Measurements from ENCODE around the gene MSI2. TPM values are rescaled to one million over a fixed set of nuclear protein-coding genes. Genes with fewer than 3 reads are reported as not detected.
A peak's percentile ranks its signal among the peaks of the same experiment; 100 is the strongest.

Gene MSI2
- total RNA-seq, 1 donor = 23.2 TPM

DNA sequence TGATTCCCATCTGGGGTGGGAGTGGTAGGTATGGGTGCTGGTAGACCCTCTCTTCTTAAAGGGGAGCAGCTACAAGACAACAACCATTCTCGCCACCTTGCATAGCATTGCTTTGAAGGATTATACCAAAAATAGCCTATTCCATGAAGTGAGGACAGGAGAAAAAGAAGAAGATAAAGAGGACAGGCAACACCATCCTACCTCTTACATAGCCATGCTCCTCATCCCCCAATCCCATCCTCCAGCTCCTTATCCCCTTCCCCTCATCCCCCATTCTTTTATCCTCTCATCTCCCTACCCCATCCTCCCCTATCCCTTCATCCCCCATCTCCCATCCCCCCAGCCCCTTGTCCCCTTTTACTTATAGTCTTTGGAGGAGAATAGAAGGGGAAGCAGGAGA is 459.7 kb downstream of the MSI2 start:
- Histone ChIP-seq H4K20me1 (ENCODE audit: insufficient read depth, low read length) (no peaks in the 10 kb centered on the region), H3K79me2 (ENCODE audit: insufficient read depth, low read length) (no peaks in the 10 kb centered on the region), H3K27ac (ENCODE audit: low read depth, low read length) (no peak overlapping the region), H3K9me3 (ENCODE audit: low read depth, low read length) (no peaks in the 10 kb centered on the region), H2AFZ (ENCODE audit: low read length) (no peak overlapping the region), H3K4me1 (ENCODE audit: insufficient read depth, low read length) (no peaks in the 10 kb centered on the region), H3K4me3 (ENCODE audit: insufficient read depth, low read length) (no peak overlapping the region), H3K4me2 (ENCODE audit: insufficient read depth, low read length) (no peak overlapping the region), H3K36me3 (ENCODE audit: insufficient read depth, low read length) (no peaks in the 10 kb centered on the region), H3K27me3 (ENCODE audit: insufficient read depth, low read length) (peaks cover 15% of the 10 kb centered on the region)
- no peak for DNase-seq (ENCODE audit: insufficient read length, low spot score, missing footprints)
- TF ChIP-seq CTCF (IDR thresholded peaks at IDR 0.05; ENCODE audit: extremely low read depth, low read depth, low read length) = no peak

GRCh38 chr17:57718878-57719277 is 462.6 kb downstream of the MSI2 start:
- peak; percentile 79 for DNase-seq (ENCODE audit: insufficient read length, low spot score, missing footprints)
- no peak overlapping the region for H2AFZ ChIP-seq (ENCODE audit: low read length)
- H3K4me2 ChIP-seq (ENCODE audit: insufficient read depth, low read length) = no peak overlapping the region
- no peak overlapping the region for H3K27ac ChIP-seq (ENCODE audit: low read depth, low read length)
- TF ChIP-seq CTCF (IDR thresholded peaks at IDR 0.05; ENCODE audit: extremely low read depth, low read depth, low read length) = no peak
- no peaks in the 10 kb centered on the region for H3K36me3 ChIP-seq (ENCODE audit: insufficient read depth, low read length)
- H3K9me3 ChIP-seq (ENCODE audit: low read depth, low read length) = no peaks in the 10 kb centered on the region
- H3K4me3 ChIP-seq (ENCODE audit: insufficient read depth, low read length) = no peak overlapping the region
- H3K79me2 ChIP-seq (ENCODE audit: insufficient read depth, low read length) = no peaks in the 10 kb centered on the region
- no peaks in the 10 kb centered on the region for H4K20me1 ChIP-seq (ENCODE audit: insufficient read depth, low read length)
- peaks cover 8% of the 10 kb centered on the region for H3K27me3 ChIP-seq (ENCODE audit: insufficient read depth, low read length)
- no peaks in the 10 kb centered on the region for H3K4me1 ChIP-seq (ENCODE audit: insufficient read depth, low read length)

DNA sequence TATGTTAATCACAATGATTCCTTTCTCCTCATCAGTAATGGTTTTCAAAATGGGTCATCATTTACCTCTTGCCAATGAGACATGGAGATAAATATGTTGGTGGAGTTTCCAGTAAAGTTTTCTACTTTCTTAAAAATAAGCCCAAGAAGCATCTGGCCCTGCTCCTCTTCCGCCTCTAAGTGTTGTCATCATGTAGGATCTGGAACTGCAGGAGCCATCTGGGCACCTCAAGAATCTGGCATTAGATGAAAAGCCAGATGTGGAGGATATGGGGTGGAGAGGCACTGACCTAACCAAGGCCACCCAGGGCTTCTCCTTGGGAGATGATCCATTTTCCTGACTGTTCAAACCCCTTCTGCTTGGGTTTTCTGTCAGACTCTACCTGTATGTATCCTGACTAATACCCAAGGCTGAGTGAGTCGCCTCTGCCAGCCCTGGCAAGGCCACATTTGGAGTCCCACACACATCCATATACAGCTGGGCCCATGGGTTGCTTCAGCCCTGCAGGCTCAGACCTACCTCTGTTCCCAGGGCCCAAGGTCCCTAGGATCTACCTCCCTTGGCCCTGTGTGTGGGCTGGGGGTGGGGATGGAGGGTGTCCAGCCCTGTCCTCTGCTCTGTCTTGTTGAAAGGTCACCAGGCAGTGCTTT is 464.2 kb downstream of the MSI2 start:
- H3K4me2 ChIP-seq (ENCODE audit: insufficient read depth, low read length) = no peak overlapping the region
- H4K20me1 ChIP-seq (ENCODE audit: insufficient read depth, low read length) = no peaks in the 10 kb centered on the region
- no peak overlapping the region for H3K4me3 ChIP-seq (ENCODE audit: insufficient read depth, low read length)
- no peak overlapping the region for H2AFZ ChIP-seq (ENCODE audit: low read length)
- H3K36me3 ChIP-seq (ENCODE audit: insufficient read depth, low read length) = no peaks in the 10 kb centered on the region
- no peak for DNase-seq (ENCODE audit: insufficient read length, low spot score, missing footprints)
- H3K9me3 ChIP-seq (ENCODE audit: low read depth, low read length) = no peaks in the 10 kb centered on the region
- no peaks in the 10 kb centered on the region for H3K4me1 ChIP-seq (ENCODE audit: insufficient read depth, low read length)
- H3K79me2 ChIP-seq (ENCODE audit: insufficient read depth, low read length) = no peaks in the 10 kb centered on the region
- no peak for TF ChIP-seq CTCF (IDR thresholded peaks at IDR 0.05; ENCODE audit: extremely low read depth, low read depth, low read length)
- H3K27me3 ChIP-seq (ENCODE audit: insufficient read depth, low read length) = peaks cover 6% of the 10 kb centered on the region
- no peak overlapping the region for H3K27ac ChIP-seq (ENCODE audit: low read depth, low read length)

DNA sequence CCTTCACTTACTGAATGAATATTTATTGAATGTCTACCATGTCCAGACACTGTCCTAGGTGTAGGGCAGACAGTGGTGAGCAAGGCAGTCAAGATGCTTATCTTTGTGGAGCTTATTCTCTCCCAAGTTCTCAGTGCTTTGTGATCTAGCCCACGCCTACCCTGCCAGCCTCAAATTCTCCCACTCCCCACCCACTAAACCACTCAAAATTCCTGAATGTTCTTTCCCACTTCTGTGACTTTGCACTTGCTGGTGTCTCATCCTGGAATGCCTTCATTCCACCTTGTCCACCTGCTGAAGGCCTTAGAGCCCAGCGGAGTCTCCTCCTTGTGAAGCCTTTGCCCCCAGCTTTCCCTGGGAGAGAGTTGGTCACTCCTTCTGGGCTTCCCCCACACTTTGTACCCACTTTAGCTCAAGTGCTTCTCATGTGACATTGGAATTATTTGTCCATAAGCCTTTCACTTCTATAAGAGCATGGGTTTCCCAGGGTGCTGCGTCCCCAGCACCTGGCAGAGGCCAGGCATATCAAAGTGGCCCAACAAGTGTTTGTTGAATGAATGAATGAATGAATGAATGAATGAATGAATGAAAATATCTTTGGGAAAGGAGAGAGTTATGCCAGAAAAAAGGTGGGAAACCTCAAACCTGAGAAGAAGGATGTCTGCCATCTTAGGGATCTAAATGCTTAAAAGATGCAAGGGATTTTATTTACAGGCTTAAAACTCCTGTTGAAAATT is 465.8 kb downstream of the MSI2 start:
- H3K4me3 ChIP-seq (ENCODE audit: insufficient read depth, low read length) = no peak overlapping the region
- no peak overlapping the region for H3K27ac ChIP-seq (ENCODE audit: low read depth, low read length)
- H3K4me2 ChIP-seq (ENCODE audit: insufficient read depth, low read length) = no peak overlapping the region
- no peaks in the 10 kb centered on the region for H4K20me1 ChIP-seq (ENCODE audit: insufficient read depth, low read length)
- no peak for DNase-seq (ENCODE audit: insufficient read length, low spot score, missing footprints)
- no peaks in the 10 kb centered on the region for H3K79me2 ChIP-seq (ENCODE audit: insufficient read depth, low read length)
- H3K36me3 ChIP-seq (ENCODE audit: insufficient read depth, low read length) = no peaks in the 10 kb centered on the region
- no peak overlapping the region for H2AFZ ChIP-seq (ENCODE audit: low read length)
- no peak for TF ChIP-seq CTCF (IDR thresholded peaks at IDR 0.05; ENCODE audit: extremely low read depth, low read depth, low read length)
- peaks cover 6% of the 10 kb centered on the region for H3K27me3 ChIP-seq (ENCODE audit: insufficient read depth, low read length)
- H3K4me1 ChIP-seq (ENCODE audit: insufficient read depth, low read length) = no peaks in the 10 kb centered on the region
- H3K9me3 ChIP-seq (ENCODE audit: low read depth, low read length) = no peaks in the 10 kb centered on the region
